A549 (cell line): Measurements from ENCODE around the gene SVEP1. TPM values are rescaled to one million over a fixed set of nuclear protein-coding genes. Genes with fewer than 3 reads are reported as not detected.

Experiments
- ATAC-seq, 2 experiments: fragments of 200-7000 bp in 1 of 2; fragments of >200 bp in 1 of 2; cut with Nextera tagmentation in 1 of 2; cut with Tn5 transposase in 1 of 2; 3 replicates each; pipeline versions ENCODE4 v1.8.0 to v1.9.1; 2018 to 2020; ENCODE audit warnings: mild to moderate bottlenecking in 1 of 2, moderate library complexity in 1 of 2
- CTCF ChIA-PET: fragments of 300-600 bp; sonication (Branson Sonifier 250); formaldehyde crosslinking; extraction: SDS; loops from one replicate; lab custom pipeline; 2021; ENCODE audit warnings: antibody characterized with exemption, inconsistent platforms; lab: Yijun Ruan, JAX
- POLR2A ChIA-PET: fragments of 350-600 bp; formaldehyde crosslinking; extraction: SDS; loops from one replicate; lab custom pipeline; 2021; ENCODE audit warnings: antibody characterized with exemption, inconsistent platforms; lab: Yijun Ruan, JAX
- DNase-seq, 2 experiments: peaks; one replicate each; pipeline versions ENCODE4 v3.0.0 to v3.0.0-alpha.2; 2011 to 2016; ENCODE audit warnings: low read depth in 1 of 2, low spot score in 1 of 2
- FAIRE-seq: peaks from 2 replicates; lab custom pipeline; 2011; peaks lifted over from hg19 to GRCh38; lab: Jason Lieb, UNC
- H3K27ac ChIP-seq, 2 experiments: fragments of >200 bp; sonication (Bioruptor Twin); formaldehyde crosslinking; 3 replicates each; pipeline ENCODE4 v1.5.1; 2016 to 2017
- H3K4me1 ChIP-seq: fragments of >200 bp; sonication (Bioruptor Twin); formaldehyde crosslinking; 3 replicates; pipeline ENCODE4 v1.6.1; 2016
- H3K4me2 ChIP-seq: fragments of >200 bp; sonication (Bioruptor Twin); formaldehyde crosslinking; 3 replicates; pipeline ENCODE4 v1.6.1; 2016
- H3K4me3 ChIP-seq: fragments of >200 bp; sonication (Bioruptor Twin); formaldehyde crosslinking; 3 replicates; pipeline ENCODE4 v1.5.1; 2016
- H3K9me3 ChIP-seq: fragments of >200 bp; sonication (Bioruptor Twin); formaldehyde crosslinking; 3 replicates; pipeline ENCODE4 v1.6.1; 2016
- BHLHE40 ChIP-seq: IDR thresholded peaks from 2 replicates; pipeline ENCODE4 v1.6.1; 2012; ENCODE audit warnings: low read depth, low read length, inconsistent platforms
- EHF ChIP-seq: fragments of 250-450 bp; sonication (Bioruptor Pico); IDR thresholded peaks from 2 replicates; pipeline ENCODE4 v1.5.0; 2020; ENCODE audit warnings: mild to moderate bottlenecking
- EP300 ChIP-seq, 2 experiments: fragments of >200 bp; sonication (Bioruptor Twin); formaldehyde crosslinking; IDR thresholded peaks; 2 replicates in 1 of 2; 3 replicates in 1 of 2; pipeline ENCODE4 v1.6.1; 2016 to 2017
- FOSL2 ChIP-seq, 2 experiments: fragments of 450-650 bp in 1 of 2; fragments of >200 bp in 1 of 2; sonication (Bioruptor Twin) in 1 of 2; formaldehyde crosslinking; IDR thresholded peaks; 2 replicates each; pipeline versions ENCODE4 v1.5.0 to v1.6.1; 2016 to 2020; ENCODE audit warnings: mild to moderate bottlenecking in 1 of 2, moderate library complexity in 1 of 2
- JUN ChIP-seq, 2 experiments: fragments of >200 bp; sonication (Bioruptor Twin); formaldehyde crosslinking; IDR thresholded peaks; 2 replicates in 1 of 2; 3 replicates in 1 of 2; pipeline ENCODE4 v1.6.1; 2016 to 2017
- JUNB ChIP-seq: fragments of >200 bp; sonication (Bioruptor Twin); formaldehyde crosslinking; IDR thresholded peaks from 2 replicates; pipeline ENCODE4 v1.6.1; 2016
- MAFK ChIP-seq: fragments of 450-650 bp; IDR thresholded peaks from 2 replicates; pipeline ENCODE4 v1.6.1; 2014; ENCODE audit not compliant: partially characterized antibody
- NR3C1 ChIP-seq: fragments of >200 bp; sonication (Bioruptor Twin); formaldehyde crosslinking; IDR thresholded peaks from 3 replicates; pipeline ENCODE4 v1.6.1; 2017
- PHF8 ChIP-seq: fragments of 200-600 bp; sonication (generic); IDR thresholded peaks from 2 replicates; pipeline ENCODE4 v1.6.1; 2016; ENCODE audit warnings: low read depth, mild to moderate bottlenecking, antibody characterized with exemption, moderate library complexity, borderline replicate concordance
- POLR2A ChIP-seq: IDR thresholded peaks from 2 replicates; pipeline ENCODE4 v1.6.1; 2012; ENCODE audit warnings: mild to moderate bottlenecking, low read length
- POLR2AphosphoS2 ChIP-seq: conservative IDR thresholded peaks from 2 replicates; pipeline ENCODE4 v1.6.1; 2012; ENCODE audit warnings: low read length, improper control_type of control experiment, inconsistent platforms
- RFX5 ChIP-seq: fragments of 450-650 bp; IDR thresholded peaks from 2 replicates; pipeline ENCODE4 v1.7.1; 2014; ENCODE audit warnings: antibody characterized with exemption, mild to moderate bottlenecking, moderate library complexity
- SMC3 ChIP-seq: fragments of >200 bp; sonication (Bioruptor Twin); formaldehyde crosslinking; IDR thresholded peaks from 3 replicates; pipeline ENCODE4 v1.6.1; 2018; ENCODE audit warnings: inconsistent platforms
- ZC3H11A ChIP-seq: fragments of 450-650 bp; IDR thresholded peaks from 2 replicates; pipeline ENCODE4 v1.6.1; 2014; ENCODE audit warnings: antibody characterized with exemption, mild to moderate bottlenecking
- ZNF302 ChIP-seq: fragments of 250-450 bp; sonication (Bioruptor Pico); IDR thresholded peaks from 2 replicates; pipeline ENCODE4 v1.9.0; 2021; ENCODE audit warnings: inconsistent platforms, mild to moderate bottlenecking, moderate library complexity
- WGBS: methylation state at CpG from one replicate; pipeline ENCODE4 v1.1.6; 2017; ENCODE audit errors: missing lambda C conversion rate; 5-methylcytosine and 5-hydroxymethylcytosine counted together
- polyA plus RNA-seq, 4 experiments: library from polyadenylated mRNA; depleted of rRNA in 3 of 4; stranded (reverse); fragments of >200 nt; fragmentation: RNase III in 1 of 4; extraction: RNeasy Plus Mini Kit Qiagen cat#74134 plus additional on column Dnase treatment in 1 of 4; gene quantifications; 2 replicates in 3 of 4; 3 replicates in 1 of 4; pipeline ENCODE4 v1.2.3, GENCODE V29; 2011 to 2017
- TF ChIP-seq, protein P1 (sequence below): fragments of 150-350 bp; IDR thresholded peaks from 2 replicates; pipeline ENCODE4 v1.6.1; 2014; ENCODE audit warnings: low read depth, mild to moderate bottlenecking, low read length
- TF ChIP-seq, protein P2 (sequence below): fragments of 200-600 bp; sonication (generic); IDR thresholded peaks from 2 replicates; pipeline ENCODE4 v1.6.1; 2016; ENCODE audit warnings: antibody characterized with exemption, mild to moderate bottlenecking, moderate library complexity
- TF ChIP-seq, protein P3 (sequence below): IDR thresholded peaks from 2 replicates; pipeline ENCODE4 v1.6.1; 2012
- TF ChIP-seq, protein P4 (sequence below): fragments of 250-450 bp; sonication (Bioruptor Pico); IDR thresholded peaks from 2 replicates; pipeline ENCODE4 v1.5.0; 2020; ENCODE audit warnings: low read depth, mild to moderate bottlenecking, moderate library complexity
- TF ChIP-seq, protein P5 (sequence below): fragments of 250-450 bp; sonication (Bioruptor Pico); IDR thresholded peaks from 2 replicates; pipeline ENCODE4 v1.5.0; 2021; ENCODE audit warnings: mild to moderate bottlenecking, moderate library complexity, borderline replicate concordance

The SVEP1 gene
- polyA plus RNA-seq, 2 of the 4 experiments (the other 2 are of a cell fraction) = 0.52 to 1.5 TPM

DNA sequence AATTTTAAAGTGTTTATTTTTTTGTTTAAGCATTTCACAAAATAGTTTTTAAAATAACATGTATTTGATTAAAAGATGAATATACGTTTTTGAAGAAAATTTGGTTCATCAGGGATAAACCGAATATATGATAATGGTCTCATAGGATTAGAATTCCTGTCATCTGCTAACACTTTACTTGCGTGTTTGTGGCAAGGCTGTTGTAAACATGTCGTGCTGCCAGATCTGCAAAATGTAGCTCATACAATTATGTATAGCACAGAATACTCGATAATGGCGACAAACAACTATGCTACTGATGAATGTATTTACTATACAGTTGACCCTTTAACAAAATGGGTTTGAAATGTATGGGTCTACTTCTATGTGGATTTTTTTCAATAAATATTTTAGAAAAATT lies 234.7 kb downstream of the SVEP1 start:
- no peak for TF ChIP-seq POLR2A
- TF ChIP-seq, protein P1, sequence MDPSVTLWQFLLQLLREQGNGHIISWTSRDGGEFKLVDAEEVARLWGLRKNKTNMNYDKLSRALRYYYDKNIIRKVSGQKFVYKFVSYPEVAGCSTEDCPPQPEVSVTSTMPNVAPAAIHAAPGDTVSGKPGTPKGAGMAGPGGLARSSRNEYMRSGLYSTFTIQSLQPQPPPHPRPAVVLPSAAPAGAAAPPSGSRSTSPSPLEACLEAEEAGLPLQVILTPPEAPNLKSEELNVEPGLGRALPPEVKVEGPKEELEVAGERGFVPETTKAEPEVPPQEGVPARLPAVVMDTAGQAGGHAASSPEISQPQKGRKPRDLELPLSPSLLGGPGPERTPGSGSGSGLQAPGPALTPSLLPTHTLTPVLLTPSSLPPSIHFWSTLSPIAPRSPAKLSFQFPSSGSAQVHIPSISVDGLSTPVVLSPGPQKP = no peak
- TF ChIP-seq EHF = no peak
- TF ChIP-seq ZC3H11A = no peak
- no peak for TF ChIP-seq BHLHE40
- no peak for TF ChIP-seq MAFK
- TF ChIP-seq JUNB = no peak
- TF ChIP-seq, protein P2, sequence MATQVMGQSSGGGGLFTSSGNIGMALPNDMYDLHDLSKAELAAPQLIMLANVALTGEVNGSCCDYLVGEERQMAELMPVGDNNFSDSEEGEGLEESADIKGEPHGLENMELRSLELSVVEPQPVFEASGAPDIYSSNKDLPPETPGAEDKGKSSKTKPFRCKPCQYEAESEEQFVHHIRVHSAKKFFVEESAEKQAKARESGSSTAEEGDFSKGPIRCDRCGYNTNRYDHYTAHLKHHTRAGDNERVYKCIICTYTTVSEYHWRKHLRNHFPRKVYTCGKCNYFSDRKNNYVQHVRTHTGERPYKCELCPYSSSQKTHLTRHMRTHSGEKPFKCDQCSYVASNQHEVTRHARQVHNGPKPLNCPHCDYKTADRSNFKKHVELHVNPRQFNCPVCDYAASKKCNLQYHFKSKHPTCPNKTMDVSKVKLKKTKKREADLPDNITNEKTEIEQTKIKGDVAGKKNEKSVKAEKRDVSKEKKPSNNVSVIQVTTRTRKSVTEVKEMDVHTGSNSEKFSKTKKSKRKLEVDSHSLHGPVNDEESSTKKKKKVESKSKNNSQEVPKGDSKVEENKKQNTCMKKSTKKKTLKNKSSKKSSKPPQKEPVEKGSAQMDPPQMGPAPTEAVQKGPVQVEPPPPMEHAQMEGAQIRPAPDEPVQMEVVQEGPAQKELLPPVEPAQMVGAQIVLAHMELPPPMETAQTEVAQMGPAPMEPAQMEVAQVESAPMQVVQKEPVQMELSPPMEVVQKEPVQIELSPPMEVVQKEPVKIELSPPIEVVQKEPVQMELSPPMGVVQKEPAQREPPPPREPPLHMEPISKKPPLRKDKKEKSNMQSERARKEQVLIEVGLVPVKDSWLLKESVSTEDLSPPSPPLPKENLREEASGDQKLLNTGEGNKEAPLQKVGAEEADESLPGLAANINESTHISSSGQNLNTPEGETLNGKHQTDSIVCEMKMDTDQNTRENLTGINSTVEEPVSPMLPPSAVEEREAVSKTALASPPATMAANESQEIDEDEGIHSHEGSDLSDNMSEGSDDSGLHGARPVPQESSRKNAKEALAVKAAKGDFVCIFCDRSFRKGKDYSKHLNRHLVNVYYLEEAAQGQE = no peak
- TF ChIP-seq, protein P3, sequence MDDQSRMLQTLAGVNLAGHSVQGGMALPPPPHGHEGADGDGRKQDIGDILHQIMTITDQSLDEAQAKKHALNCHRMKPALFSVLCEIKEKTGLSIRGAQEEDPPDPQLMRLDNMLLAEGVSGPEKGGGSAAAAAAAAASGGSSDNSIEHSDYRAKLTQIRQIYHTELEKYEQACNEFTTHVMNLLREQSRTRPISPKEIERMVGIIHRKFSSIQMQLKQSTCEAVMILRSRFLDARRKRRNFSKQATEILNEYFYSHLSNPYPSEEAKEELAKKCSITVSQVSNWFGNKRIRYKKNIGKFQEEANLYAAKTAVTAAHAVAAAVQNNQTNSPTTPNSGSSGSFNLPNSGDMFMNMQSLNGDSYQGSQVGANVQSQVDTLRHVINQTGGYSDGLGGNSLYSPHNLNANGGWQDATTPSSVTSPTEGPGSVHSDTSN = no peak
- TF ChIP-seq PHF8 = no peak
- no peak for TF ChIP-seq JUN (IDR thresholded peaks at IDR 0.05)
- TF ChIP-seq RFX5 = no peak
- TF ChIP-seq, protein P4, sequence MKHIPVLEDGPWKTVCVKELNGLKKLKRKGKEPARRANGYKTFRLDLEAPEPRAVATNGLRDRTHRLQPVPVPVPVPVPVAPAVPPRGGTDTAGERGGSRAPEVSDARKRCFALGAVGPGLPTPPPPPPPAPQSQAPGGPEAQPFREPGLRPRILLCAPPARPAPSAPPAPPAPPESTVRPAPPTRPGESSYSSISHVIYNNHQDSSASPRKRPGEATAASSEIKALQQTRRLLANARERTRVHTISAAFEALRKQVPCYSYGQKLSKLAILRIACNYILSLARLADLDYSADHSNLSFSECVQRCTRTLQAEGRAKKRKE (CRISPR knock-in tag) = no peak
- TF ChIP-seq POLR2AphosphoS2 = no peak
- TF ChIP-seq NR3C1 = no peak
- no peak for TF ChIP-seq ZNF302 (CRISPR knock-in tag)
- TF ChIP-seq FOSL2 (IDR thresholded peaks at IDR 0.05) = no peak
- no peak for TF ChIP-seq FOSL2 (CRISPR knock-in tag; IDR thresholded peaks at IDR 0.05)
- TF ChIP-seq, protein P5, sequence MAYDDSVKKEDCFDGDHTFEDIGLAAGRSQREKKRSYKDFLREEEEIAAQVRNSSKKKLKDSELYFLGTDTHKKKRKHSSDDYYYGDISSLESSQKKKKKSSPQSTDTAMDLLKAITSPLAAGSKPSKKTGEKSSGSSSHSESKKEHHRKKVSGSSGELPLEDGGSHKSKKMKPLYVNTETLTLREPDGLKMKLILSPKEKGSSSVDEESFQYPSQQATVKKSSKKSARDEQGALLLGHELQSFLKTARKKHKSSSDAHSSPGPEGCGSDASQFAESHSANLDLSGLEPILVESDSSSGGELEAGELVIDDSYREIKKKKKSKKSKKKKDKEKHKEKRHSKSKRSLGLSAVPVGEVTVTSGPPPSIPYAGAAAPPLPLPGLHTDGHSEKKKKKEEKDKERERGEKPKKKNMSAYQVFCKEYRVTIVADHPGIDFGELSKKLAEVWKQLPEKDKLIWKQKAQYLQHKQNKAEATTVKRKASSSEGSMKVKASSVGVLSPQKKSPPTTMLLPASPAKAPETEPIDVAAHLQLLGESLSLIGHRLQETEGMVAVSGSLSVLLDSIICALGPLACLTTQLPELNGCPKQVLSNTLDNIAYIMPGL = no peak
- no peak for TF ChIP-seq SMC3
- Histone ChIP-seq H3K9me3 (no peaks in the 10 kb centered on the region), H3K4me2 (no peak overlapping the region), H3K4me3 (no peak overlapping the region), H3K27ac (no peak overlapping the region), H3K4me1 (no peaks in the 10 kb centered on the region)
- WGBS = 68% methylated on average over 6 of the region's 6 CpGs
- FAIRE-seq (no peak), ATAC-seq (no peak), DNase-seq (no peak)
- POLR2A ChIA-PET = no interaction called here
- CTCF ChIA-PET = no interaction called here

DNA sequence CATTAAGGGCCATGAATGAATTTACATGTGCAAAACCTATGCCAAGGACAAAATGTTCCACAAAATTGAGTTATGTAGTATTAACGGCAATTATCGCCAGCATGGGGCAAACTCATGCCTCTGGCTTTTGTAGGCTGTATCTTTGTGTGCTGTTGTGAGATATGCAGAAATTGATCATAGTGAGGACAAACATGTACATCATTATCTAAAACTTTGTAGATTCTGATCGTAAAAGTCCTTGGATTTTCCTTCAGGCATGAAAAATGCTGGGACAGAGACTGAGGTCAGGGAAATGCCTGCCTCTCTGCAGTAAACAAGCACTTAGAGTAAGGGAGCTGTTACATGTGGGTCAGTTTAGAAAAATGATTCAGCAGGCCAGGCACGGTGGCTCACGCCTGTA lies 236.0 kb downstream of the SVEP1 start:
- no peak for ATAC-seq
- ChIA-PET POLR2A (no interaction called here), CTCF (interaction anchor here (1.4 to 1.5 kb wide), 2 partner anchors 127 to 280 kb away, joined by 4 to 5 read pairs; no protein-coding TSS in a partner anchor)
- TF ChIP-seq EP300 (IDR thresholded peaks at IDR 0.05) = no peak
- H3K4me2 ChIP-seq = no peak overlapping the region
- no peaks in the 10 kb centered on the region for H3K4me1 ChIP-seq
- H3K4me3 ChIP-seq = no peak overlapping the region
- 89% methylated on average over 5 of the region's 5 CpGs for WGBS
- no peak for DNase-seq
- H3K27ac ChIP-seq = no peak overlapping the region
- FAIRE-seq = no peak
- H3K9me3 ChIP-seq = no peaks in the 10 kb centered on the region
